ENCODE results near the gene NAALADL1.

NAALADL1 gene

GRCh38 chr11:65102142-65103095, 44.1 kb upstream of the NAALADL1 start:
- DNase-seq (ENCODE audit: low read depth, low spot score) = peak; percentile 25
- H3K4me3 ChIP-seq (ENCODE audit: low read depth, low read length) = no peak overlapping the region
- TF ChIP-seq CTCF (IDR thresholded peaks at IDR 0.05; ENCODE audit: low read depth, low read length) = no peak
- in situ Hi-C loops (cut with HindIII; ENCODE audit: low sequenced_read_pairs) = no loop called here

DNA sequence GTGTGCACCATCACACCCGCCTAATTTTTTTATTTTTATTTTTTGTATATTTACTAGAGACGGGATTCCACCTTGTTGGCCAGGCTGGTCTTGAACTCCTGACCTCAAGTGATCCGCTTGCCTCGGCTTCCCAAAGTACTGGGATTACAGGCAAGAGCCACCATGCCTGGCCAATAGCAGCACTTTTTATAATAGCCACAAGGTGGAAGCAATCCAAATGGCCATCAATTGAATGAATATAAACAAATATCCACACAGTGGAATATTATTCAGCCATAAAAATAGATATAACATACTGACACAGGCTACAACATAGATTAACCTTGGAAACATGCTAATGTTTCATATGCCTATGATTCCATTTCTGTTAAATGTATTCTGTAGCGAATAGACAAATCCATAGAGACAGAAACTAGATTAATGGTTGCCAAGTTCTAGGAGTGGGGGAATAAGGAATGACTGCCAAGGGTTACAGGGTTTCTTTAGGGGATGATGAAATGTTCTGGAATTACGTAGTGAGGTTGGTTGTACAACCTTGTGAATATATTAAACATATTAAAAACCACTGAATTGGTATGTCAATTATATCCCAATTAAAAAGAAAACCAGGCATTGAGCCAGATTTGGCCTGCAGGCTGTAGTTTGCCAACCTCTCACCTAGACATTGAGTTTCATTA, 42.5 kb upstream of the NAALADL1 start:
- no peak overlapping the region for H3K4me3 ChIP-seq (ENCODE audit: low read depth, low read length)
- in situ Hi-C loops (cut with HindIII; ENCODE audit: low sequenced_read_pairs) = no loop called here
- no peak for TF ChIP-seq CTCF (IDR thresholded peaks at IDR 0.05; ENCODE audit: low read depth, low read length)
- no peak for DNase-seq (ENCODE audit: low read depth, low spot score)

- TF ChIP-seq CTCF (IDR thresholded peaks at IDR 0.05; ENCODE audit: low read depth, low read length) = no peak
- DNase-seq (ENCODE audit: low read depth, low spot score) = no peak
- peak overlapping the region; percentile 77 for H3K4me3 ChIP-seq (ENCODE audit: low read depth, low read length)
- in situ Hi-C loops (cut with HindIII; ENCODE audit: low sequenced_read_pairs) = no loop called here
Measured at GRCh38 chr11:65096926-65097325, 38.6 kb upstream of the NAALADL1 start.

- H3K4me3 ChIP-seq (ENCODE audit: low read depth, low read length) = peak within 1 kb of the TSS; percentile 77
- no peak for TF ChIP-seq CTCF (IDR thresholded peaks at IDR 0.05; ENCODE audit: low read depth, low read length)
- DNase-seq (ENCODE audit: low read depth, low spot score) = peak; percentile 88
- in situ Hi-C loops (cut with HindIII; ENCODE audit: low sequenced_read_pairs) = no loop called here
Measured at GRCh38 chr11:65095974-65096806, 37.8 kb upstream of the NAALADL1 start, which contains the start of gene VPS51. Gene VPS51, plus strand, starts transcription at chr11:65096214. Its CDS starts 37 bp downstream, at chr11:65096251.

GRCh38 chr11:65095427-65095826, 37.1 kb upstream of the NAALADL1 start:
- peak; percentile 3 for DNase-seq (ENCODE audit: low read depth, low spot score)
- no peak for TF ChIP-seq CTCF (IDR thresholded peaks at IDR 0.05; ENCODE audit: low read depth, low read length)
- in situ Hi-C loops (cut with HindIII; ENCODE audit: low sequenced_read_pairs) = no loop called here
- peak overlapping the region; percentile 77 for H3K4me3 ChIP-seq (ENCODE audit: low read depth, low read length)

DNA sequence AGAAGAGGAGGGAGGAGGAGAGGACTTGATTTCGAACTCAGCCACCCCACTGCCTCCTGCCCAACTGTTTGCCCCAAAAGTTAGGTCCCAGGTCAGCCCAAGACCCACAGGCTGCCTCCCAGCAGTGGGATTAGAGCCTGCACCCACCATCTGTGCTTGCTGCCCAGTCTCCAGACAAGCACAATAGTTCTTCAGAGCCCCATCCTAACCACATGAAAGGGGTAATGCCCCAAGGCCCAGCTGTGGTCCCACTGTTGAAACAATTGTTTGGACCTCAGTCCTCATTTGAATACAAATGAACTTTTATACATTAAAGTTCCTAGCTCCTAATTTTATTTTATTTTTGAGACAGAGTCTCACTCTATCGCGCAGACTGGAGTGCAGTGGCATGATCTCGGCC, 32.3 kb upstream of the NAALADL1 start:
- TF ChIP-seq CTCF (IDR thresholded peaks at IDR 0.05; ENCODE audit: low read depth, low read length) = no peak
- no peak overlapping the region for H3K4me3 ChIP-seq (ENCODE audit: low read depth, low read length)
- in situ Hi-C loops (cut with HindIII; ENCODE audit: low sequenced_read_pairs) = no loop called here
- no peak for DNase-seq (ENCODE audit: low read depth, low spot score)

Measured in astrocyte of the spinal cord (primary cell).